Natural killer cell (primary cell): ENCODE results near the gene KSR1. TPM values are rescaled to one million over a fixed set of nuclear protein-coding genes. Genes with fewer than 3 reads are reported as not detected.

ENCODE experiments used
- ATAC-seq, 3 donors: fragments of 150-1000 bp in 2 of 3; fragments of 200-7000 bp in 1 of 3; cut with Tn5 transposase; 1 replicate in 1 of 3; 2 replicates in 2 of 3; pipeline ENCODE4 v1.10.0; 2021; ENCODE audit warnings: mild to moderate bottlenecking in 2 of 3, moderate library complexity in 2 of 3
- DNase-seq, 2 donors: peaks; one replicate each; pipeline versions ENCODE4 v3.0.0 to v3.0.0-alpha.2; 2013 to 2021; ENCODE audit warnings: mixed read lengths in 1 of 2
- H3K27ac ChIP-seq: one replicate; pipeline ENCODE4 v1.5.1; 2013; ENCODE audit warnings: mild to moderate bottlenecking, low read length
- H3K27me3 ChIP-seq: one replicate; pipeline ENCODE4 v1.6.1; 2013; ENCODE audit warnings: low read length; ENCODE audit not compliant: control insufficient read depth, insufficient read depth
- H3K36me3 ChIP-seq: one replicate; pipeline ENCODE4 v1.6.1; 2013; ENCODE audit warnings: low read length; ENCODE audit not compliant: control insufficient read depth, insufficient read depth
- H3K4me1 ChIP-seq: one replicate; pipeline ENCODE4 v1.6.1; 2013; ENCODE audit warnings: low read length; ENCODE audit not compliant: control insufficient read depth, insufficient read depth
- H3K4me3 ChIP-seq: one replicate; pipeline ENCODE4 v1.5.1; 2013; ENCODE audit warnings: low read length
- H3K9me3 ChIP-seq: one replicate; pipeline ENCODE4 v1.6.1; 2013; ENCODE audit warnings: low read length; ENCODE audit not compliant: control insufficient read depth, insufficient read depth
- H3K27ac Mint-ChIP-seq, 2 donors: one replicate each; pipeline ENCODE4 v1.8.0; 2022; ENCODE audit warnings: mild to moderate bottlenecking in 2 of 2, mixed read lengths in 2 of 2, moderate library complexity in 1 of 2
- H3K27me3 Mint-ChIP-seq, 2 donors: one replicate each; pipeline ENCODE4 v1.8.0; 2022; ENCODE audit warnings: low read depth in 2 of 2, mixed read lengths in 2 of 2
- H3K36me3 Mint-ChIP-seq: one replicate; pipeline ENCODE4 v1.8.0; 2022; ENCODE audit warnings: mixed read lengths
- H3K4me1 Mint-ChIP-seq, 2 donors: one replicate each; pipeline ENCODE4 v1.8.0; 2022; ENCODE audit warnings: mixed read lengths in 2 of 2
- H3K4me3 Mint-ChIP-seq: one replicate; pipeline ENCODE4 v1.8.0; 2022; ENCODE audit warnings: mild to moderate bottlenecking, moderate library complexity, mixed read lengths
- H3K9me3 Mint-ChIP-seq, 2 donors: one replicate each; pipeline ENCODE4 v1.8.0; 2022; ENCODE audit warnings: mixed read lengths in 2 of 2
- CTCF ChIP-seq: fragments of 200-600 bp; IDR thresholded peaks from one replicate; pipeline ENCODE4 v1.8.0; 2022; ENCODE audit warnings: antibody characterized with exemption
- WGBS: methylation state at CpG from one replicate; pipeline ENCODE4 v1.1.7; 2013; ENCODE audit warnings: missing lambda C conversion rate; ENCODE audit not compliant: insufficient coverage; 5-methylcytosine and 5-hydroxymethylcytosine counted together
- intact Hi-C: fragments of 100-400 bp; cut with micrococcal nuclease; formaldehyde crosslinking; loops from one replicate; pipeline ENCODE4 v1.14.2; 2022
- total RNA-seq, 4 donors: library from RNA; stranded (reverse); fragments of 120-200 nt in 1 of 4; gene quantifications; one replicate each; pipeline versions ENCODE4 v1.2.3 to v1.2.4, GENCODE V29; 2013 to 2022

Gene KSR1
- total RNA-seq, 3 donors from 2014 or later (not counting 1 experiment from before 2014, with no cell fraction given) = 46.4 to 63.1 (median 59.2) TPM

DNA sequence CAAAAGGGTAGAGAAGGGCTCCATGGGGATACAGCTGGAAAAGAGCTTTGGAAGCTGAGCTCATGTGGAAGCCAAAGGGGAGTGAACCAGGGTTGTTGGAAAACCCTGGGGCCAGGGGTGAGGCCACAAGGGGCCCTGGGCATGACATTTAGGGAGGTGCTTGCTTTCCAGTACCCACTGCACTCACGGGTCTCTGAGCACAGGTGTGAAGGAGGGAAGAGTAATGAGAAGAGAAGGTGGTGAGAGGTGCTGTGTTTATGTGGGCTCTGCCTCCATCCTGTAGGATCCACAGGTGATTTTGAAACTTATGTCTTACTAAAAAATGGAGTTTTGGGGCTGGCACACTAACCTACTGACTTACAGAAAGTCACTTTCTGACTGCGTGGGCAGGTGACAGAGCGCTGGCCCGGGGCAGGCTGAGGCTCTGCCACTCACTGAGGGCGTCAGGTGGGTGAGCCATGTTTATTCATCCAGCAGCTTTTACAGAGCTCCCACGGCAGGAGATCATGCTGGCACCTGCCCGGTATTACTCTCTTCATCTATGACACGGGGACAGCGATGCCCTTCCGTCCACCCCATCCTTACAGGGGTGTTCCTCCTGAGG is 18.9 kb downstream of the KSR1 start:
- Mint-ChIP-seq H3K9me3 (no peaks in the 10 kb centered on the region), H3K27ac (peak overlapping the region; percentile 91 to 96), H3K36me3 (no peaks in the 10 kb centered on the region), H3K4me1 (peaks cover 65 to 80% of the 10 kb centered on the region in 2 donors), H3K27me3 (no peaks in the 10 kb centered on the region), H3K4me3 (peak overlapping the region; percentile 63)
- WGBS = 57% methylated on average over 10 of the region's 10 CpGs
- Histone ChIP-seq H3K4me1 (peaks cover 89% of the 10 kb centered on the region), H3K9me3 (no peaks in the 10 kb centered on the region), H3K36me3 (no peaks in the 10 kb centered on the region), H3K27me3 (no peaks in the 10 kb centered on the region), H3K27ac (peak overlapping the region; percentile 81), H3K4me3 (no peak overlapping the region)
- intact Hi-C loops = no loop called here
- TF ChIP-seq CTCF = no peak
- peak in 1 of 2 donors; percentile 25 for DNase-seq
- ATAC-seq = no peak

DNA sequence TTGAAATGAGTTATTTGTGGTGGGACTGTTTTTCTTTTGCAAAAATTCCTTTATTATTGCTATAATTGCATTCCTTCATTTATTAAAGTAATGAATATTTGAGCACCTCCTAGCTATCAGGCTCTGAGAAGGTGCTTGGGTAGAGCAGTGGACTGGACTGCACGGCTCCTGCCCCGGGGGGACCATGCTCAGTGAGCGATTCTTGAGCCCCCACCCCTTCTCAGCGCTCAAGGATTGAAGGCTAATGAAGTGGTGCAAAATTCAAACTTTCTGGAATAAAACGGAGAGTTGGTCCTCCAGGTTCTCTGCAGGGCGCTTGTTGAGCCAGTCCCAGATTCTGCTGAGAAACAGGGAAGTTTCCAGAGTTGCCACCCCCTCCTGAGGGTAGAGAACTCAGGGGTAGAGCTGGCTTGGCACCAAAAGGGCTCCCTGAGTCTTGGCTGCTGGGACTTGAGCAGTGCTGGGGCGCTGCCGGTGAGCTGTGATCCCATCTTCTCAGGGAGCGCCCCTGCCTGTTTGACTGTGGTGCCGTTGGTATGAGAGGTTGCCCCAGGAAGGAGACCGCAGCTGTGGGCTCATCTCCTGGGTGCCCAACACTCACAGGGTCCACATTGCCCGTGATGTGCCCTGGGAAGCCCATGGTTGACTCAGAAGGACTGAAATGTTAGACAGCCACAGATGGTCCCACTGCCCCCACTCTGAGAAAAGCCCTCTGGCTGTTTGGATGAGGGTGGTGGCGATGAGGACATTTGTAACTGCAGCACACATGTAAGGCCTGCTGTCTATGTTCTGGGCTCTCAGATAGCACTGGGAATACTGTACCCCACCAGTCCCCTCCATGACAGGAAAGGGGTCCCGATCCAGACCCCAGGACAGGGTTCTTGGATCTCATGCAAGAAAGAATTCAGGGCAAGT is 20.0 kb downstream of the KSR1 start:
- no peak for ATAC-seq
- H3K4me3 Mint-ChIP-seq = no peak overlapping the region
- peaks cover 96% of the 10 kb centered on the region for H3K4me1 ChIP-seq

DNA sequence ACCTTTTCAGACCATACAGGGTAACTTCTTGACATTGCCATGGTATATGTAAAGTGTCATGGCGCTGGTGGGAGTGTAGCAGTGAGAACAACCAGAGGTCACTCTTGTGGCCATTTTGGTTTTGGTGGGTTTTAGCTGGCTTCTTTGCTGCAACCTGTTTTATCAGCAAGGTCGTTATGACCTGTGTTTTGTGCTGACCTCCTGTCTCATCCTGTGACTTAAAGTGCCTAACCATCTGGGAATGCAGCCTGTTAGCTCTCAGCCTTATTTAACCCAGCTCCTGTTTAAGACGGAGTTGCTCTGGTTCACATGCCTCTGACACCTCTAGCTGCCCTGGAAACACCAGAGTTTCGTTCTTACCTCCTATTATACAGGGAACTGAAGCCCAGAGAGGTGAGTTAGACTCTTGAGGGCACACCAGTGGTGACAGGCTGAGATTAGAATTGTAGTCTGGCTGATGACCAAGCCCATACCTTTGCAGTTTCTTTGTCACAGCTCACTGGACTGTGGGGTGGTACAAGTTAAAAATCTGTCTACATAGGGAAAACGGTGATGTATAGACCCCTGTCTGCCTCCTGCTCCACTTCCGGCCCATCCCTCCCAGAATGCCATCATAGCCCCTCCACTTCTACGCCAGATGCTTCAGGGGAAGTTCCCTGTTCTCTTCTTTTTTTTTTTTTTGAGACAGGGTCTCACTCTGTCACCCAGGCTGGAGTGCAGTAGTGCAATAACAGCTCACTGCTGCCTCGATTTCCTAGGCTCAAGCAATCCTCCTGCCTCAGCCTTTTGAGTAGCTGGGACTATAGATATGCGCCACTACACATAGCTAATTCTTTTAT is 21.0 kb downstream of the KSR1 start:
- Histone ChIP-seq H3K4me1 (peaks cover 95% of the 10 kb centered on the region), H3K36me3 (no peaks in the 10 kb centered on the region), H3K27me3 (no peaks in the 10 kb centered on the region), H3K27ac (no peak overlapping the region), H3K4me3 (no peak overlapping the region), H3K9me3 (no peaks in the 10 kb centered on the region)
- H3K4me3 Mint-ChIP-seq = no peak overlapping the region
- intact Hi-C loops = no loop called here
- H3K36me3 Mint-ChIP-seq = no peaks in the 10 kb centered on the region
- no peaks in the 10 kb centered on the region for H3K27me3 Mint-ChIP-seq
- DNase-seq = no peak
- no peak for TF ChIP-seq CTCF
- no peaks in the 10 kb centered on the region for H3K9me3 Mint-ChIP-seq
- WGBS = 70% methylated on average over 8 of the region's 9 CpGs
- no peak for ATAC-seq
- H3K4me1 Mint-ChIP-seq = peaks cover 67 to 82% of the 10 kb centered on the region in 2 donors
- peak overlapping the region; percentile 64 to 74 for H3K27ac Mint-ChIP-seq

More for the DNA sequence above, 20.0 kb downstream of the KSR1 start:
- TF ChIP-seq CTCF = no peak
- Mint-ChIP-seq H3K9me3 (no peaks in the 10 kb centered on the region), H3K27ac (peak overlapping the region; percentile 91 to 96), H3K27me3 (no peaks in the 10 kb centered on the region), H3K4me1 (peaks cover 66 to 84% of the 10 kb centered on the region in 2 donors), H3K36me3 (no peaks in the 10 kb centered on the region)
- H3K27ac ChIP-seq = peak overlapping the region; percentile 16
- no peaks in the 10 kb centered on the region for H3K36me3 ChIP-seq
- H3K27me3 ChIP-seq = no peaks in the 10 kb centered on the region
- no peak for DNase-seq
- intact Hi-C loops = no loop called here
- H3K4me3 ChIP-seq = no peak overlapping the region
- 87% methylated on average over 14 of the region's 14 CpGs for WGBS
- H3K9me3 ChIP-seq = no peaks in the 10 kb centered on the region
